ENCODE results near the gene NFIA. TPM values are rescaled to one million over a fixed set of nuclear protein-coding genes. Genes with fewer than 3 reads are reported as not detected.

Gene NFIA
- total and polyA plus RNA-seq, 2 of the 13 experiments (the other 11 are each of a cell fraction or from before 2014, with no cell fraction given): 14.7 to 28.5 TPM

GRCh38 chr1:61120998-61121397, 38.6 kb downstream of the NFIA start (continued):
- TF ChIP-seq KLF11 (CRISPR knock-in tag; IDR thresholded peaks at IDR 0.05) (no peak), ZNF780A (CRISPR knock-in tag; IDR thresholded peaks at IDR 0.05) (no peak), HCFC1 (IDR thresholded peaks at IDR 0.05; ENCODE audit: low read depth, low read length) (no peak), SIX1 (CRISPR knock-in tag; IDR thresholded peaks at IDR 0.05; ENCODE audit: borderline replicate concordance) (no peak), ZNF234 (CRISPR knock-in tag; conservative IDR thresholded peaks at IDR 0.05) (no peak), PTBP1 (IDR thresholded peaks at IDR 0.05; ENCODE audit: low read depth, low read length, poor library complexity, severe bottlenecking) (no peak), SRF (IDR thresholded peaks at IDR 0.05; ENCODE audit: low read depth, low read length) (no peak), KAT8 (CRISPR knock-in tag; IDR thresholded peaks at IDR 0.05) (peak; percentile 63), ZNF350 (CRISPR knock-in tag; IDR thresholded peaks at IDR 0.05; ENCODE audit: borderline replicate concordance, low read depth) (no peak), POGZ (CRISPR knock-in tag; IDR thresholded peaks at IDR 0.05) (no peak), AKAP8 (CRISPR knock-in tag; IDR thresholded peaks at IDR 0.05) (no peak), ZNF510 (CRISPR knock-in tag; IDR thresholded peaks at IDR 0.05; ENCODE audit: low read depth) (no peak), ELF3 (CRISPR knock-in tag; IDR thresholded peaks at IDR 0.05) (no peak), NFKBIZ (CRISPR knock-in tag; IDR thresholded peaks at IDR 0.05) (no peak), ZNF317 (CRISPR knock-in tag; IDR thresholded peaks at IDR 0.05) (no peak), FLYWCH1 (CRISPR knock-in tag; IDR thresholded peaks at IDR 0.05) (no peak), CCAR2 (optimal IDR thresholded peaks at IDR 0.05; ENCODE audit: low read depth, low read length) (no peak), BRCA1 (CRISPR knock-in tag; IDR thresholded peaks at IDR 0.05) (no peak), YEATS2 (CRISPR knock-in tag; IDR thresholded peaks at IDR 0.05; ENCODE audit: borderline replicate concordance) (no peak), KAT2B (IDR thresholded peaks at IDR 0.05; ENCODE audit: borderline replicate concordance, low read depth, low read length) (no peak), SYNCRIP (IDR thresholded peaks at IDR 0.05; ENCODE audit: insufficient read depth, low read depth, low read length) (no peak), SMARCE1 (IDR thresholded peaks at IDR 0.05; ENCODE audit: borderline replicate concordance) (no peak), CHD2 (IDR thresholded peaks at IDR 0.05; ENCODE audit: low read depth, low read length) (no peak), HNRNPLL (IDR thresholded peaks at IDR 0.05; ENCODE audit: low read depth, low read length, poor library complexity, severe bottlenecking) (no peak), ZNF101 (CRISPR knock-in tag; IDR thresholded peaks at IDR 0.05; ENCODE audit: borderline replicate concordance, low read depth) (no peak)
- TF ChIP-seq, protein P1, sequence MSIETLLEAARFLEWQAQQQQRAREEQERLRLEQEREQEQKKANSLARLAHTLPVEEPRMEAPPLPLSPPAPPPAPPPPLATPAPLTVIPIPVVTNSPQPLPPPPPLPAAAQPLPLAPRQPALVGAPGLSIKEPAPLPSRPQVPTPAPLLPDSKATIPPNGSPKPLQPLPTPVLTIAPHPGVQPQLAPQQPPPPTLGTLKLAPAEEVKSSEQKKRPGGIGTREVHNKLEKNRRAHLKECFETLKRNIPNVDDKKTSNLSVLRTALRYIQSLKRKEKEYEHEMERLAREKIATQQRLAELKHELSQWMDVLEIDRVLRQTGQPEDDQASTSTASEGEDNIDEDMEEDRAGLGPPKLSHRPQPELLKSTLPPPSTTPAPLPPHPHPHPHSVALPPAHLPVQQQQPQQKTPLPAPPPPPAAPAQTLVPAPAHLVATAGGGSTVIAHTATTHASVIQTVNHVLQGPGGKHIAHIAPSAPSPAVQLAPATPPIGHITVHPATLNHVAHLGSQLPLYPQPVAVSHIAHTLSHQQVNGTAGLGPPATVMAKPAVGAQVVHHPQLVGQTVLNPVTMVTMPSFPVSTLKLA (IDR thresholded peaks at IDR 0.05): no peak
- TF ChIP-seq, protein P2, sequence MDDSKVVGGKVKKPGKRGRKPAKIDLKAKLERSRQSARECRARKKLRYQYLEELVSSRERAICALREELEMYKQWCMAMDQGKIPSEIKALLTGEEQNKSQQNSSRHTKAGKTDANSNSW (CRISPR knock-in tag; IDR thresholded peaks at IDR 0.05; ENCODE audit: borderline replicate concordance): no peak
- TF ChIP-seq, protein P3, sequence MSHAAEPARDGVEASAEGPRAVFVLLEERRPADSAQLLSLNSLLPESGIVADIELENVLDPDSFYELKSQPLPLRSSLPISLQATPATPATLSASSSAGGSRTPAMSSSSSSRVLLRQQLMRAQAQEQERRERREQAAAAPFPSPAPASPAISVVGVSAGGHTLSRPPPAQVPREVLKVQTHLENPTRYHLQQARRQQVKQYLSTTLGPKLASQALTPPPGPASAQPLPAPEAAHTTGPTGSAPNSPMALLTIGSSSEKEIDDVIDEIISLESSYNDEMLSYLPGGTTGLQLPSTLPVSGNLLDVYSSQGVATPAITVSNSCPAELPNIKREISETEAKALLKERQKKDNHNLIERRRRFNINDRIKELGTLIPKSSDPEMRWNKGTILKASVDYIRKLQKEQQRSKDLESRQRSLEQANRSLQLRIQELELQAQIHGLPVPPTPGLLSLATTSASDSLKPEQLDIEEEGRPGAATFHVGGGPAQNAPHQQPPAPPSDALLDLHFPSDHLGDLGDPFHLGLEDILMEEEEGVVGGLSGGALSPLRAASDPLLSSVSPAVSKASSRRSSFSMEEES (CRISPR knock-in tag; IDR thresholded peaks at IDR 0.05): peak; percentile 91
- TF ChIP-seq, protein P4, sequence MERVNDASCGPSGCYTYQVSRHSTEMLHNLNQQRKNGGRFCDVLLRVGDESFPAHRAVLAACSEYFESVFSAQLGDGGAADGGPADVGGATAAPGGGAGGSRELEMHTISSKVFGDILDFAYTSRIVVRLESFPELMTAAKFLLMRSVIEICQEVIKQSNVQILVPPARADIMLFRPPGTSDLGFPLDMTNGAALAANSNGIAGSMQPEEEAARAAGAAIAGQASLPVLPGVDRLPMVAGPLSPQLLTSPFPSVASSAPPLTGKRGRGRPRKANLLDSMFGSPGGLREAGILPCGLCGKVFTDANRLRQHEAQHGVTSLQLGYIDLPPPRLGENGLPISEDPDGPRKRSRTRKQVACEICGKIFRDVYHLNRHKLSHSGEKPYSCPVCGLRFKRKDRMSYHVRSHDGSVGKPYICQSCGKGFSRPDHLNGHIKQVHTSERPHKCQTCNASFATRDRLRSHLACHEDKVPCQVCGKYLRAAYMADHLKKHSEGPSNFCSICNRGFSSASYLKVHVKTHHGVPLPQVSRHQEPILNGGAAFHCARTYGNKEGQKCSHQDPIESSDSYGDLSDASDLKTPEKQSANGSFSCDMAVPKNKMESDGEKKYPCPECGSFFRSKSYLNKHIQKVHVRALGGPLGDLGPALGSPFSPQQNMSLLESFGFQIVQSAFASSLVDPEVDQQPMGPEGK (CRISPR knock-in tag; IDR thresholded peaks at IDR 0.05): peak; percentile 40; the same call in 1 of the 2 replicates
